Activated CD4-positive, CD25-positive, alpha-beta regulatory T cell treated with anti-CD3 and anti-CD28 coated beads, Interleukin-2, amount 50 U/mL, for 24 hours (primary cell): ENCODE measurements around the gene ST8SIA6.
"Not testable (repeated sequence)": the region's sequence is repeated elsewhere in the genome, so short reads cannot be mapped to it uniquely, and the experiment has no call there.

Source experiments
- ATAC-seq, 2 donors: fragments of 150-1000 bp; cut with Tn5 transposase; one replicate each; pipeline ENCODE4 v1.10.0; 2021; ENCODE audit warnings: mild to moderate bottlenecking in 1 of 2, moderate library complexity in 1 of 2

ST8SIA6 gene

GRCh38 chr10:17456032-17456548 lies 1.7 kb upstream of the ST8SIA6 start:
- ATAC-seq: no peak

DNA sequence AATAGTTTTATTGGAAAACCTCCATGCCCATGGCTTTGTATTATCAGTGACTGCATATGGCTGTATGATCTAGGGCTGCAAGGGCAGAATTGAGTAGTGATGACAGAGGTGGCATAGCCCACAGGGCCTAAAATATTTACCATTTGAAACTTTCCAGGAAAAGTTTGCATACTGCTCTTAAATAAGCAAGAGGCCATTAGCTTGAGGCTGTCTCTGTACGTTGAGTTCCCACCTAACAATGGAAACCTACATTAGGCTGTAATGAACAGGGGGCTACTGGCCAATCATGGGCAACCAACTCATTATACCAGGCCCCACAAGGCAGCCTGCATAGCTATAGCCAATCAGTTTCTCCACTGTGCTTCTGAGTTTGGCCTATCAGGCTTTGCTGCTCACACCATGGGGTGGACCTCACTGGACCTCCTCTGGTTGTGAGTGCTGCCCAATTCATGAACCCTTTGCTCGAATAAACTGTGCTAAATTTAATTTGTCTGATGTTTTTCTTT lies 673 bp upstream of the ST8SIA6 start:
- ATAC-seq: no peak

GRCh38 chr10:17453373-17454091 lies 863 bp downstream of the ST8SIA6 start:
- peak; percentile 55 to 64 for ATAC-seq

- ATAC-seq: no peak
Measured at GRCh38 chr10:17453035-17453372, 1.4 kb downstream of the ST8SIA6 start.

DNA sequence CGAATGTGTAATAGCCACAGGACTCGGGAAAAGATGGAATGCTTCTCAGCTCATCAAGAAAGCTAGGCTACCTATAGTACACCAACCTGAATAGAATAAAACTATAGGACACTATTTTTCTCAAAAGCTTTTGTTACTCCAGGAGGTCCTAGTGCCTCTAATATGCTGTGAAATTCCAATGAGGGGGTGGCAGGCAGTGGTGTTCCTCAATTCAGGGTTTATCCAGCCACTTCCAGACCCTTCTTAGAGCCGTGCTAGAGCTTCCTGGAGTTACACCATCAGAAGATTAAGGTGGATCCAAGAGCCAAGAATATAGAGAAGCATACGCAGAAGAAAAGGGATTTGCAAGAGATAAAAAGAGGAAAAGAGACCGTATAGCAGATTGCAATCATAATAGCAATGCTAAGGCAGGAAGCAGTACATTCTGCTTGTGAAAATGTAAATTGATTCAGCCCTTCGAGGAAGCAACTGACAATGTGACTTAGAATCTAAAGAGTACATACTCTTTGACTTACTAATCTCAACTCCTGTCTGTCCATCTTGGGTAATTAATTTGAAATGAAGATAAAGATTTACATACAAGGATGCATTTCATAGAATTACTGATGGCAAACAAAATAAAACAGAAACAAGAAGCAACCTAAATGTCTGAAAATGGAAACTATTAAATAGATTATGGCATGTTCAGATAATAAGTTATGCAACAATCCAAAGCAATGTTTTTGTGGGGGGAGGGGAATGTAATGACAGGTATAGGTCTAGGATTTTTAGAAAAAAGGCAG lies 2.1 kb downstream of the ST8SIA6 start:
- no peak for ATAC-seq

- ATAC-seq: no peak
Measured at GRCh38 chr10:17450024-17450423, 4.4 kb downstream of the ST8SIA6 start.

DNA sequence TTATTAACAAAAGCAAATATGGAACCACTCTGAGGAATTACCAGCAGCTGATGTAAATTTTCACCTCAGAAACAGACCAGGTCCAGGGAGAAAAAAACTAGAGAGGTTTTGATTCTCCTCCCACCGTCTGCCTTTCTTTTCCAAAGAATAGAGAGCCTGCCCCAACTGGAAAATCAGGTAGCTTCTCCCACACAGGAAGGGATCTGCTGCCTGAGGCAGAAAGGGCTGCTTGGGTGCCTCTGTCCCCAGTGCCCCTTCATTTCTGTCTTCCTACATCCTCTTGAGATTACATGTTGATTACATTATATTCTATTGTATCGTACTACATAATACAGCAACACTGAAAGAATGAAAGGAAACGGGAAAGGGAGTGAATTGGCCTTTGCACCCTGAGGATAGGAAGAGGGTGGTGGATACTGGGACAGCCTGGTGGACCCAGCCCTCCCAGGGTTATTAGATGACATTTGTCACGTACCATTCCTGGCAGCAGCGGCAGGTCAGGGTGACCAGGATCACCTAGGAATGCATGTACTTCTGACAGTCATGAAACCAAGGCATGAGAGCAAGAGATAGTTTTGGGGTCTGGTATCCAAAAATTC lies 8.9 kb downstream of the ST8SIA6 start:
- no peak for ATAC-seq

- ATAC-seq: no peak
Measured at GRCh38 chr10:17444388-17444714, 10.0 kb downstream of the ST8SIA6 start.

DNA sequence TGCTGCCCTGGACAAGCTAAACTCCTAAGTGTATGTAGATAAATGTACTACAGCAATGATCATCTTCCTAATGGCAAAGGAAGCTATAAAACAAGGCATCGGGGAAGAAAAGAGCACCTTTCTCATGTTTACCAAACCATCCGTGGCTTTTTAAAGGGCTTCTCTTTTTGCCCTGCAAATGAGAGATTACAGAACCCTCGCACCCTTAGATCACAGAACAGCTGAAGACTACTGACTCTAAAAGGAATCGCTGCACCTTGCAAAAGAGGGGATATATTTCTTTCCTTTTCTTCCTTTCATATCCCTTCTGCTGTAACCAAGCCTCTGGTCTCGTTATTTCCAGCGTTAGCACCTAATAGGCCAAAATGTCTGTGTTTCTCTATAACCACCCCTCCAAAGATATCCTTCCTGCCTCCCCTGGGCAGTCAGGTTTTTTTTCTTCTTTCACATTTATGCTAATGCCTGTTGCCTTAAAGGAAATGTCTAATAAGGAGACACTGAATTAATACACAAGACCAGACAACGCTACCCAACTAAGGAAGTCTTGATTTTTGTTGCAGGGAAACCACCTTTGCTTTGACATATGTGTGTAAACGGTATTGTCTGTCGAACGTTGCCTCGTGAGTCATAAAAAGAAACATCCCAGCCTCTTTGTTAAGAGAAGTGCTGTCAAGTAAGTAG lies 10.5 kb downstream of the ST8SIA6 start:
- peak; percentile 95 to 99 for ATAC-seq

- no peak for ATAC-seq
Measured at GRCh38 chr10:17438583-17438982, 15.8 kb downstream of the ST8SIA6 start.

DNA sequence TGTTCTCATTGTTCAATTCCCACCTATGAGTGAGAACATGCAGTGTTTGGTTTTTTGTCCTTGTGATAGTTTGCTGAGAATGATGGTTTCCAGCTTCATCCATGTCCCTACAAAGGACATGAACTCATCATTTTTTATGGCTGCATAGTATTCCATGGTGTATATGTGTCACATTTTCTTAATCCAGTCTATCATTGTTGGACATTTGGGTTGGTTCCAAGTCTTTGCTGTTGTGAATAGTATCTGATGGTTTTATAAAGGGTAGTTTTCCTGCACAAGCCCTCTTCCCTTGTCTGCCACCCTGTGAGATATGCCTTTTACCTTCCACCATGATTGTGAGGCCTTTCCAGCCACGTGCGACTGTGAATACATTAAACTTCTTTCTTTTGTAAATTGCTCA lies 17.8 kb downstream of the ST8SIA6 start:
- not testable (repeated sequence) for ATAC-seq

DNA sequence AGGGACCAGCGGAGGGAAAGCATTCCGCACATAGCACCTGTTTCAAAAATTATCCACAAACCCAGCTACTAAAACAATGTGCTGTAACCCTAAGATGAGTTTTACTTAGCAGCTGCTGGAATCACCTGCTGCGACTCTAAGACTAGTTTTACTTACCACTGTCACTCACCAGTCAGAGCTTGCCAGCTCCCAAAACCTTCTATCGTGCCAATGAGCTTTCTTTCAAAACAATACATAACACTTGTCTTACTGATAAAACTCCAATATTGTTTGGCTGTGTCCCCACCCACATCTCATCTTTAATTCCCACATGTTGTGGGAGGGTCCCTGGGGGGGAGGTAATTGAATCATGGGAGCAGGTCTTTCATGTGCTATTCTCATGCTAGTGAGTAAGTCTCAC lies 18.4 kb downstream of the ST8SIA6 start:
- no peak for ATAC-seq

- no peak for ATAC-seq
Measured at GRCh38 chr10:17435187-17435586, 19.2 kb downstream of the ST8SIA6 start.

- ATAC-seq: no peak
Measured at GRCh38 chr10:17432723-17433122, 21.7 kb downstream of the ST8SIA6 start.

- ATAC-seq: no peak
Measured at GRCh38 chr10:17431871-17432311, 22.5 kb downstream of the ST8SIA6 start.

DNA sequence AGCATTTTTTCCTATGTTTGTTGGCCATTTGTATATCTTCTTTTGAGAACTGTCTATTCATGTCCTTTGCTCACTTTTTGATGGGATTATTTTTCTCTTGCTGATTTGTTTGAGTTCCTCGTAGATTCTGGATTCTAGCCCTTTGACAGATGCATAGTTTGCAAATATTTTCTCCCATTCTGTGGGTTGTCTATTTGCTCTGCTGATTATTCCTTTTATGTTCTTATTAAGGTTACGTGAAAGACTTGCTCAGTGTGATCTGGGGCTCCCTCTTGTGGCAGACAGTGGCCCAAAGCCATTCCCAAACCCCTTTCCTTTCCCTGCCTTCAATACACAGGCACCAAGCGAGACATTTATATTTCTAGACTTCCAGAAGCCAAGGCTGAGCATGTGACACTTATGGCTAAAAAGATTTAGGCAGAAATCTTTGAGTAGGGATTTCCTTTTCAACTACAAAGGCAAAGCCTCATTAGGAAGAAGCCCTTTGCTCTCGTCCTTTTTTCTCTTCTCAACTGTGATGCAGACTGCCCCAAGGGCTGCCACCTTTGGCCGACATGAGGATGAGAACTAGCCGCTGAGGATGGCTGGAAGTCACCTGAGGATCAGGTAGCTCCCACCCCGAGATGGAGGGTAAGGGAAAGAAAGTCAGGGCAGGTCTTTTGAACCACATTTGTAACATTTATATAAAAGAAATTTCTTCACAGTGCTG lies 23.6 kb downstream of the ST8SIA6 start:
- no peak for ATAC-seq

DNA sequence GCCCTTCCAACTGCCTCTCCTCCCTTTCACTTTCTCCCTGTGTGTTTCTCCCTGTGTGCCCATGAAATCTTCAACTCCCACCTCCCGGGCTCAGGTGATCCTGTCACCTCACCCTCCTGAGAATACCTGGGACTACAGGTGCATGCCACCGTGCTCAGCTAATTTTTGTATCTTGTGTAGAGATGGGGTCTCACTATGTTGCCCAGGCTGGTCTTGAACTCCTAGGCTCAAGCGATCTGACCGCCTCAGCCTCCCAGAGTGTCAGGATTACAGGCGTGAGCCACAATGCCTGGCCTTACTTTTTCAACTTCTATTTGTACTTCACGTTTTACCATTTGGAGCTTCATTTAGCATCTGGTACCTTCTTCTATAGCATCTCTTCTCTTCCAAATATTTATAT lies 24.9 kb downstream of the ST8SIA6 start:
- ATAC-seq: no peak

- ATAC-seq: peak; percentile 82 to 83
Measured at GRCh38 chr10:17428351-17429097, 25.9 kb downstream of the ST8SIA6 start.

DNA sequence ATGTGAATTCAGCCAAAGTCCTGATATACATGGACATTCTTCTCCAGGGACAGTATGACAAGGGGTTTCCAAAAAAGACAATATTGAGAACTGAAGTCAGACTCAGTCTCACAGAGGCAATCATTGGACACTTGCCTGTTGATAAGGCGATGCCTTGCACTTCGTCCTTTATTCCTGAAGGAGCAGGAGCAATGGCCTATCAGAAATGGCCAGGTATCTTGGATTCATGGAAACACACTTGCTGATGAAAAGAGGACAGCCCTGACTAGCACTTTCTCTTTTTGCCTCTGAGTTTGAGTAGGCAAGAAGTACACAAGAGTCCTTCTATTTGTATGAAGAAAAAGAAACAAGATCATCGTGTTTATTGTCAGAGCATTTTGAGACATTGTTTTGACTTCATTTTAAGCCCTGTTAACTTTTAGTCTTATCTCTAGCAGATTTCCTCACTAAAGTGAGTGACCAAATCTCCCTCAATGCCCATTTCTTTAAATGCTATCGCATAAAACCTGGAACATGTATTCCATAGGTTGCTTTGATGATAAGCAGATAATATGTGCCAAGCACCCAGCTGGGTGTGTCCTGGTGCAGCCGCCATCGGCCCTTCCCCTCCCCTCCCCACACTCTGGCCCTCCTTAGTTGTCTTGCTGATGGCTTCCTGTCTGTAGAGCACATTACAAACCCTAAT lies 26.6 kb downstream of the ST8SIA6 start:
- peak in 1 of 2 donors; percentile 1 for ATAC-seq

GRCh38 chr10:17427201-17427600 lies 27.2 kb downstream of the ST8SIA6 start:
- ATAC-seq: no peak

GRCh38 chr10:17426263-17426750 lies 28.1 kb downstream of the ST8SIA6 start:
- ATAC-seq: no peak
